Raji (cell line): Measurements from ENCODE around the gene KRTAP19-5.

Experiments used
- POLR2A ChIP-seq: IDR thresholded peaks from 2 replicates; pipeline ENCODE4 v1.6.1; 2011; ENCODE audit warnings: low read depth, low read length, control low read depth; ENCODE audit not compliant: insufficient read depth

KRTAP19-5 gene

GRCh38 chr21:30502041-30502440 lies at the start of gene KRTAP19-5:
Gene KRTAP19-5, minus strand, starts transcription at chr21:30502141. Its CDS starts 51 bp downstream, at chr21:30502090.
- TF ChIP-seq POLR2A, result no peak

GRCh38 chr21:30541764-30542163 lies 39.8 kb upstream of the KRTAP19-5 start, which contains the start of gene KRTAP19-6:
Gene KRTAP19-6, minus strand, starts transcription at chr21:30541864. Its CDS starts 31 bp downstream, at chr21:30541833.
- TF ChIP-seq POLR2A, result no peak

GRCh38 chr21:30518876-30519275 lies 16.9 kb upstream of the KRTAP19-5 start:
- TF ChIP-seq POLR2A, result no peak

- no peak for TF ChIP-seq POLR2A
Observed at GRCh38 chr21:30515681-30516080, 13.7 kb upstream of the KRTAP19-5 start.

GRCh38 chr21:30497065-30497464 lies 4.9 kb downstream of the KRTAP19-5 start, which contains the start of gene KRTAP19-4:
Gene KRTAP19-4, minus strand, starts transcription at chr21:30497165. Its CDS starts 55 bp downstream, at chr21:30497110.
- no peak for TF ChIP-seq POLR2A

- TF ChIP-seq POLR2A, result no peak
Observed at GRCh38 chr21:30491963-30492428, 9.9 kb downstream of the KRTAP19-5 start, which contains the start of gene KRTAP19-3. Gene KRTAP19-3, minus strand, starts transcription at chr21:30492013. Its CDS starts 56 bp downstream, at chr21:30491957.

- TF ChIP-seq POLR2A, result no peak
Observed at GRCh38 chr21:30487336-30487735, 14.6 kb downstream of the KRTAP19-5 start, which contains the start of gene KRTAP19-2. Gene KRTAP19-2, minus strand, starts transcription at chr21:30487436. Its CDS starts 88 bp downstream, at chr21:30487348.

GRCh38 chr21:30486180-30486579 lies 15.8 kb downstream of the KRTAP19-5 start:
- no peak for TF ChIP-seq POLR2A

- no peak for TF ChIP-seq POLR2A
Observed at GRCh38 chr21:30482130-30482529, 19.8 kb downstream of the KRTAP19-5 start.

GRCh38 chr21:30480145-30480544 lies 21.8 kb downstream of the KRTAP19-5 start, which contains the start of gene KRTAP19-1:
Gene KRTAP19-1, minus strand, starts transcription at chr21:30480367. Its CDS starts 50 bp downstream, at chr21:30480317.
- TF ChIP-seq POLR2A, result no peak

- TF ChIP-seq POLR2A, result no peak
Observed at GRCh38 chr21:30479259-30479658, 22.7 kb downstream of the KRTAP19-5 start.

GRCh38 chr21:30478004-30478403 lies 23.9 kb downstream of the KRTAP19-5 start:
- TF ChIP-seq POLR2A, result no peak

- no peak for TF ChIP-seq POLR2A
Observed at GRCh38 chr21:30468900-30469714, 32.8 kb downstream of the KRTAP19-5 start.

- TF ChIP-seq POLR2A, result no peak
Observed at GRCh38 chr21:30463713-30464112, 38.2 kb downstream of the KRTAP19-5 start.
